Cardiac fibroblast (primary cell): ENCODE data around the gene PKHD1.

Experiments
- DNase-seq, 2 donors: peaks; one replicate each; pipeline versions ENCODE4 v3.0.0 to v3.0.0-alpha.2; 2010; ENCODE audit warnings: low read depth in 2 of 2
- H3K4me3 ChIP-seq, 2 donors: replicated peaks in 1 of 2; 1 replicate in 1 of 2; 2 replicates in 1 of 2; pipeline ENCODE4 v1.5.1; 2011; ENCODE audit warnings: low read depth in 2 of 2, low read length in 2 of 2, mild to moderate bottlenecking in 2 of 2, moderate library complexity in 1 of 2
- CTCF ChIP-seq: IDR thresholded peaks from one replicate; pipeline ENCODE4 v1.5.1; 2011; ENCODE audit warnings: low read depth, mild to moderate bottlenecking, low read length, inconsistent platforms

Gene PKHD1

GRCh38 chr6:51813904-51814303 is 273.5 kb downstream of the PKHD1 start:
- H3K4me3 ChIP-seq, result no peak overlapping the region
- no peak for TF ChIP-seq CTCF
- no peak for DNase-seq

GRCh38 chr6:51812231-51812630 is 275.2 kb downstream of the PKHD1 start:
- H3K4me3 ChIP-seq, result no peak overlapping the region
- no peak for TF ChIP-seq CTCF
- no peak for DNase-seq

DNA sequence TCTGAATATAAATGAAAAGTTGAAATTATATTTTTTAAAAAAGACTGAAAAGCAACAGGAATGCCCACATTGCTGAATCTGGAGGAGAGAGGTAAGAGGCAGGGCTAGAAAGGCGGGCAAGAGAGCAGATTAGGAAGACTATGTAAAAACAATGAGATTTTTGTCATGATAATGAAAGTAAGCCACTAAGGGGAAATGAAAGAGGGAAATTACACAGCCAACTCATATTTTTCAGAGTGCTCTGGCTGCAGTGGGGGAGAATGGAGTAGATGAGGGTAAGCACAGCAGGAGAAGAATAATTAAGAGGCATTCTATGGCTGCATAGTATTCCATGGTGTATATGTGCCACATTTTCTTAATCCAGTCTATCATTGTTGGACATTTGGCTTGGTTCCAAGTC is 281.9 kb downstream of the PKHD1 start:
- DNase-seq, result no peak
- TF ChIP-seq CTCF, result no peak

DNA sequence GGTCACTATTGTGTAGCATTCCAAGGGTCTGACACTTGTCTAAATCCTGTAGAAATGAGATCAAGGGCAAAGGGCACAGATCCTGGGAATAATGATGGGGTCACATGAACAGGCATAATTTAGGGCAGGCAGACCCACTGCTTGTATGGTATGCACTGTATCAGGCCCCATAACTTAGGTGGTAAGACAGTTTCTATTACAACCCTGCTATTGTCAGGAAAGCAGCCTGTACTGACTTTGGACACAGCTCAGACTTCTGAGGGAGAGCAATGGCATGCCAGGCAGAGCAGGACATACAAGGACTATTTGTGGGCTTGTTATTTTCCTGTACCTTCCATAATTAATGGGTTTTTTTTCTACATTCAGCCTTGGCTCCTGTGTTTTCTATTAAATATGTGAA is 286.8 kb downstream of the PKHD1 start:
- no peak for DNase-seq
- no peak for TF ChIP-seq CTCF

More for the DNA sequence above, 281.9 kb downstream of the PKHD1 start:
- no peak overlapping the region for H3K4me3 ChIP-seq

GRCh38 chr6:51793393-51793792 is 294.0 kb downstream of the PKHD1 start:
- no peak for TF ChIP-seq CTCF
- no peak overlapping the region for H3K4me3 ChIP-seq
- no peak for DNase-seq

More for the DNA sequence above, 286.8 kb downstream of the PKHD1 start:
- H3K4me3 ChIP-seq, result no peak overlapping the region

DNA sequence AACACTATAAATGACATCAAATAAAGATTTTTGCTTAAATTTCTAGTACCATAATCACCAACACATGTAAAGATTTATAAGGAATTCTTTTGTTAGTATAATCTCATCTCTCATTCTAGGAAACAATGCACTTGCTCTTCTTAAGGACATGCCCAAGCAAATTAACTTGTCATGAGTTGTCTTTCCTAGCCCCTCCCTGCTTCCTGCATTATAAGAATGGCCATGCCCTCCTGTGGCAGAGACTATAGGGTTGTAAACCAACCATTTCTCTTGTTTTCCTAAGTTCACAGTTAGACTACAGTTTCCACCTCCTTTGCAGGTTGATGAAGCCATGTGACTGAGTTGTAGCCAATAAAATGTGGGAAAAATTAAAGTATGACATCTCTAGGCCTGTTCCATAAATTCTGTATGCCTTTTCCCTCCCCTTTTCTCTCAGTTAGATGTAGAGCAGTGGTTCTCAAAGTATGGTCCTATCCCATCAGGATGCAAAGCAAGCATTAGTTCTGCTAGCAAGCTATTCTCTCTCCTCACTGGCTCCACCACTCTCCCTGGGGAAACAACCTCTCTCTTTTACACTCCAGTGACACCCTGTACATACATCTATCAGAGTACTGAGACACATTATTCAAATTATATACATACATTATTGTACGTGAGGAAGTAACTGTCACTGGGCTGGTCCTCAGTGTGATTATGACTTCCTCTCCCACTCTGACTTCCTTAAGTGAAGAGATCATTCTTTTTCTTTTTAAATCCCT is 295.0 kb downstream of the PKHD1 start:
- no peak for DNase-seq
- no peak for TF ChIP-seq CTCF
- no peak overlapping the region for H3K4me3 ChIP-seq

DNA sequence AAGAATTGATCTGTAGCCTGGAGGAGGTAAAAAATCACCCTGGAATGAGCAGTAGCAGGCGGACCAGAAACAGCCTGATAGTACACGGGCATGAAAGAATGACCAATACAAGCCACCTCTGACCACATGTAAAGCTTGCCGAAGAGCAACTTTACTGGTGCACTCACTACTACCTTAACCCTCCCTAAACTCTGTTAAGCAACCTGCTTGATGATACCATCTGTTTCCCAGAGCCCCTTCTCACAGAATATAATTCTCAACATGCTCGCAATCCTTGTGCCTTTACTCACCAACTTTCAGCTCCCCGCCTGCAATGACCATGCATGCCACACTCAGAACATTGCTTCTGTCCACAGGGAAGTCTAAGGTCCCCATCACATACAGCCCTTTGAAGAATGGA is 296.5 kb downstream of the PKHD1 start:
- DNase-seq, result no peak
- H3K4me3 ChIP-seq, result no peak overlapping the region
- no peak for TF ChIP-seq CTCF
